AG04450 (cell line): Measurements from ENCODE around the gene IL9R. TPM values are rescaled to one million over a fixed set of nuclear protein-coding genes. Genes with fewer than 3 reads are reported as not detected.
"Not testable (repeated sequence)": the region's sequence is repeated elsewhere in the genome, so short reads cannot be mapped to it uniquely, and the experiment has no call there.

Experiments used
- CTCF ChIA-PET: fragments of 300-600, 350-600 bp; formaldehyde crosslinking; extraction: SDS; loops from one replicate; lab custom pipeline; 2022; ENCODE audit warnings: antibody characterized with exemption, inconsistent platforms; lab: Charles Lee
- POLR2A ChIA-PET: fragments of 350-600 bp; formaldehyde crosslinking; extraction: SDS; loops from one replicate; lab custom pipeline; 2021; ENCODE audit warnings: antibody characterized with exemption, inconsistent platforms; lab: Yijun Ruan, JAX
- DNase-seq: peaks from one replicate; pipeline ENCODE4 v3.0.0-alpha.2; 2011; ENCODE audit warnings: low read depth, low spot score
- H3K27ac ChIP-seq: one replicate; pipeline ENCODE4 v1.5.1; 2012; ENCODE audit warnings: low read depth, low read length, control low read depth
- H3K27me3 ChIP-seq: one replicate; pipeline ENCODE4 v1.6.0; 2012; ENCODE audit warnings: low read length; ENCODE audit not compliant: control insufficient read depth, insufficient read depth
- H3K4me3 ChIP-seq: 2 replicates; pipeline ENCODE4 v1.5.1; 2011; ENCODE audit warnings: mild to moderate bottlenecking, low read depth, low read length, control low read depth
- H3K9me3 ChIP-seq: 2 replicates; pipeline ENCODE4 v1.5.1; 2012; ENCODE audit warnings: low read length; ENCODE audit not compliant: control insufficient read depth, insufficient read depth
- CTCF ChIP-seq: IDR thresholded peaks from 2 replicates; pipeline ENCODE4 v1.5.1; 2011; ENCODE audit warnings: low read depth, low read length, control low read depth, inconsistent platforms
- polyA plus RNA-seq: library from polyadenylated mRNA; depleted of rRNA; stranded (reverse); fragments of >200 nt; gene quantifications from 2 replicates; pipeline ENCODE4 v1.2.3, GENCODE V29; 2011

The IL9R gene
- polyA plus RNA-seq, 1 experiment, result not detected

- Histone ChIP-seq H3K27ac (no peak overlapping the region), H3K4me3 (no peak overlapping the region), H3K9me3 (peaks cover 28% of the 10 kb centered on the region), H3K27me3 (no peaks in the 10 kb centered on the region)
- no peak for TF ChIP-seq CTCF
- no peak for DNase-seq
- ChIA-PET POLR2A (no interaction called here), CTCF (no interaction called here)
Observed at GRCh38 chrX:155995321-155995875, 2.1 kb upstream of the IL9R start.

- CTCF ChIA-PET, result no interaction called here
- no peak for TF ChIP-seq CTCF
- no peak for DNase-seq
- Histone ChIP-seq H3K4me3 (no peak overlapping the region), H3K27ac (no peak overlapping the region), H3K27me3 (no peaks in the 10 kb centered on the region), H3K9me3 (peaks cover 48% of the 10 kb centered on the region)
- POLR2A ChIA-PET, result no interaction called here
Observed at GRCh38 chrX:155998116-155998515, 620 bp downstream of the IL9R start.

- H3K9me3 ChIP-seq, result peaks cover 56% of the 10 kb centered on the region
- no peaks in the 10 kb centered on the region for H3K27me3 ChIP-seq
- ChIA-PET POLR2A (no interaction called here), CTCF (no interaction called here)
- no peak overlapping the region for H3K27ac ChIP-seq
- TF ChIP-seq CTCF, result no peak
- no peak overlapping the region for H3K4me3 ChIP-seq
- DNase-seq, result no peak
Observed at GRCh38 chrX:155998761-155999510, 1.4 kb downstream of the IL9R start.

- H3K27ac ChIP-seq, CTCF ChIA-PET, DNase-seq, POLR2A ChIA-PET, H3K4me3 ChIP-seq, H3K27me3 ChIP-seq: not testable (repeated sequence)
- H3K9me3 ChIP-seq, result peaks cover 62% of the 10 kb centered on the region
Observed at GRCh38 chrX:155999751-156000150, 2.3 kb downstream of the IL9R start.

GRCh38 chrX:156000361-156000926 is 2.9 kb downstream of the IL9R start:
- ChIA-PET POLR2A (no interaction called here), CTCF (no interaction called here)
- TF ChIP-seq CTCF, result no peak
- no peak overlapping the region for H3K4me3 ChIP-seq
- H3K9me3 ChIP-seq, result peaks cover 66% of the 10 kb centered on the region
- no peak for DNase-seq
- H3K27ac ChIP-seq, result no peak overlapping the region
- no peaks in the 10 kb centered on the region for H3K27me3 ChIP-seq
